ENCODE data around the gene ARHGAP42. TPM values are rescaled to one million over a fixed set of nuclear protein-coding genes. Genes with fewer than 3 reads are reported as not detected.

Gene ARHGAP42
- polyA plus RNA-seq, 4 donors: 25.2 to 34.5 (median 30.0) TPM

DNA sequence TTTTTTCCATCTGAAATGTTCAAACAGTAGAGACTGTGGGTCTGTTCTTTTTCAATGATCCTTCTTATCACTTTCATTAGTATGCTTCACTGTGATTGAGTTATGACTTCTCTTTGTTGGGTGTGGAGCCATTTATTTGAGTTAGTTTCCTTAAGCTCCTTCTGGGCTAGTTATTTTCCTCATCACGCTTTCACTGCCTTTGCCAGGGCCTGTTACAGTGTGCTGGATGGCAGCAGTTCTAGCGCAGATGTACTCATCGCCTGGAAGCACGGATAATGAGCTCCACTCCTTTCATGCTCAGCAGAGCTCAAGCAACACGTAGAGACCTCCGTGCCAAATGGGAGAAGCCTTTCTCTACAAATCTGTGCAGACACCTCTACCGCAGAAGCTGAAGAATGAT is 7.0 kb upstream of the ARHGAP42 start:
- no peak for DNase-seq (ENCODE audit: low read depth in 4 of 4, low spot score in 3 of 4)

DNA sequence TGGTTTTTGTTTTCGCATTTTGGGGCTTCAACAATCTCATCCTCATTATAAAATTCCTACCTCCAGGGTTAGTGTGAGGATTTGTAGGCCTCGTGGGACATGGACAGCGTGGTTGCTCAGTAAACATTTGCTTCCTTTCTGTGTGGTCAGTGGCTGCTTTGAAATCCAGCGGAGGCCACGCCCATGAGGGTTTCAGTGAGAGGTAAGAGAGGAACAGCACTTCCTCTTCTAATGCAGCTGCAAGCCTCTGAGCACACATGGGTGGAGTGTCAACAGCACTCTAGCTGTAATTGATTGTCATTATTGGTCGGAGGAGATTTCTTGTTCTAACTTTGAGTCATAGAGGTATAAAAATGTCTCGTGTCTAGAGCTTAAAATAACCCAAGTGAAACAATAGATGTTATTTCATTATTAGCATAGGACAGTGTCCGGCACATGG is 6.0 kb upstream of the ARHGAP42 start:
- no peak for DNase-seq (ENCODE audit: low read depth in 4 of 4, low spot score in 3 of 4)

- DNase-seq (ENCODE audit: low read depth in 4 of 4, low spot score in 3 of 4): no peak
These were observed 4.7 kb upstream of the ARHGAP42 start for GRCh38 chr11:100682247-100682969.

GRCh38 chr11:100683126-100683525 is 4.0 kb upstream of the ARHGAP42 start:
- DNase-seq (ENCODE audit: low read depth in 4 of 4, low spot score in 3 of 4): no peak

GRCh38 chr11:100684101-100685065 is 2.7 kb upstream of the ARHGAP42 start:
- DNase-seq (ENCODE audit: low read depth in 4 of 4, low spot score in 3 of 4): no peak

DNA sequence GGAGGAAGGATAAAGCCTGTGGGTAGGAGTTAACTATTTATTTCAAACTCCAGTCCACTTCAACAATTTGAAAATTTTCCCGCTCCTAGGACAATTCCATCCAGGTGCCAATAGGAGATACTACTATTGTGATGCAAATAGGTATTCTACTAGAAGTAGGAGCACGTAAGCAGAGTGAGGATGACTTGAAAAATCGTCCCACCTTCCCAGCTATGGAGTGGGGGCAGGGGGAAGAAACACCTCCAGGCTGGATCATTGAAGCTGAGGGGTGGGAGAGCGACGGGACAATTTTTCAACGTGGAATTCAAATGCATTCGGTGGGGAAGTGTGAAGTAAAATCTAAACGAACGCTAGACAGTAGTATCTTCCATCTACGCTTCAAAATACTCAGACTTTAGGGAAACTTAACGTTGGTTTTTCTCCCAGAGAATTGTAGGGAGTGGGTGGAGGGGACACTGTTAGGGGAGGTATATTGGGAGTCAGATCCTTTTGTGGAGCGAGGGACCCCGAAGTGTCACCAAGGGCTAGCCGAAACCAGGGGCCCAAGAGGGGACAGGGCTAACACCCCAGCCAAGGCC is 523 bp upstream of the ARHGAP42 start:
- no peak for DNase-seq (ENCODE audit: low read depth in 4 of 4, low spot score in 3 of 4)

GRCh38 chr11:100687630-100688395 is 725 bp downstream of the ARHGAP42 start:
- peak; percentile 60 to 81 (median 70) for DNase-seq (ENCODE audit: low read depth in 4 of 4, low spot score in 3 of 4)

DNA sequence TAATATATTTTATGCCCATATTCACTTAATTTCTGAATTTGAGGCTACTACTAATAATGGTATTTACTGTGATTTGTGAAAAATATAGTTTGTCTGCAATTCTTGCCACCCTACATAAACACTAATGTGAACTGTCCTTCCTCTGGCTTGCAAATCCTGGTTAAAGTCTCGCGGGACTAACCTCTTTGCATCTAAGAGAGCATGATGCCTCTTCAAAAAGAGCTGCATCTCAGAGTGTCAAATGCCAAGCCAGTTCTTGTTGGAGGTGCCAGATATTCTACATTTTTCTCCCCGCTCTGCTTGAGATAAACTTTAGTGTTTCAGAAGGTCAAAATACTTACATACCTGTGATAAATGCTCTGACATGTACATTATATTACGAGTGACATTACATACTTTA is 2.1 kb downstream of the ARHGAP42 start:
- DNase-seq (ENCODE audit: low read depth in 4 of 4, low spot score in 3 of 4): no peak

DNA sequence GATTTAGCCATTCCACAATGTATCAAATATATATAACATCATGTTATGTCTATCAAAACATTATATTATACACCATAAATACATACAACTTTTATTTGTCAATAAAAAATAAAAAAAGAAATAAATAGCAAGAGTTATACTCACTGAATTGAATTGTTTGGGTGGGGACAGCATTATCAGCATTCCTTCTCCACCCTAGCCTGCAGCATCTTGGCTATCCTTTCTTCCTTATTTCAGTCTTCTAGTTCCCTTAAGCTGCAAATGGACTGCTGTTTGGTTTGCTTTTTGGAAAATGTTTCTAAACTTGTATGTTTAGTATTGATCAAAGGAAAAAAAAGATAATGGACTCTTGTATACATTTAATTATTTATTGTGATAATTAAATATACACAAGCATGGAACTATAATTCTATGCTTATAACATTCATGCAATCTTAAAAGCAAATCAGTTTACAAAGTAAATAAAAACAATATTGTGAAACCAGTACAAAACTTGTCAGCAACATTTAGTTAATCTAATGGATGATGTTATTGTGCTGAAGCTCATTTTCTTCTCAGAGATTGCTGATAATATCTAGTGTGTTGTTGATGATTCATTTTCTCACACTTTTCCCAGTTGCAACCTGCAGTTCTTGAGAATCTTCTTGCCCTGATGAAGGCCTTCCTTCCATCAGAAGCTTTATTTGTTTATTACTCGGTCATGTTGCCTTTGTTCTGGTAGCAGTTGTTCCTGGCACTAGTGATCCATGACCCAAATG is 5.0 kb downstream of the ARHGAP42 start:
- DNase-seq (ENCODE audit: low read depth in 4 of 4, low spot score in 3 of 4): no peak

DNA sequence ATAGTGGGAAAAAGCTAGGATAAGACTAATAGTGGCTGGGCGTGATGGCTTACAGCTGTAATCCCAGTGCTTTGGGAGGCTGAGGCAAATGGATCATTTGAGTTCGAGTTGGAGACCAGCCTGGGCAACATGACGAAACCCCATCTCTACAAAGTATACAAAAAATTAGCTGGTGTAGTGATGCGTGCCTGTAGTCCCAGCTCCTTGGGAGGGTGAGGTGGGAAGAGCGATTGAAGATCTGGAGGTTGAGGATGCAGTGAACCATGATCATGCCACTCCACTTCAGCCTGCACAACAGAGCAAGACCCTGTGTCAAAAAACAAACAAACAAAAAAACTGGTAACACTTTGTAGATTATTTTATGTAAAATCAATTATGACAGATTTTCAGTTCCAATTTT is 8.8 kb downstream of the ARHGAP42 start:
- DNase-seq (ENCODE audit: low read depth in 4 of 4, low spot score in 3 of 4): no peak

- no peak for DNase-seq (ENCODE audit: low read depth in 4 of 4, low spot score in 3 of 4)
These were observed 16.1 kb downstream of the ARHGAP42 start for GRCh38 chr11:100703139-100703538.

GRCh38 chr11:100703801-100704575 is 16.9 kb downstream of the ARHGAP42 start:
- no peak for DNase-seq (ENCODE audit: low read depth in 4 of 4, low spot score in 3 of 4)

- DNase-seq (ENCODE audit: low read depth in 4 of 4, low spot score in 3 of 4): no peak
These were observed 18.4 kb downstream of the ARHGAP42 start for GRCh38 chr11:100705447-100705846.

DNA sequence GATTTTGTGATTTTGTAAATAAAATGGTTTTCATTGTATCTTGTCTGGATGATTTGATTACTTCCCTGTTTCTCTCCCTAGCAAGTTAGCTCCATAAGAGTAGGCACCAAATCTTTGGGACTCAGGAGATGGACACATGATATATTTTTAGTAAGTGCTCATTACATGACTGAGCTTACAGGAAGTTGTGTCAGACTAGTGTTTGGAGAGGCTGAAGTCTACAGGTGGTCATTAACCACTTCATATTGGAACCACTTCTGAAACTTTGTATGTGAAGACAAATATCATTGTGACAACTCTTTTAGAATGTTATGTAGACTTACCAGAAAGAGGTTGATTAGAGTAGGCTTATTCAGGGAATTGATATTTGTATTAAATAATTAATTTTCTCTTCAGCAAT is 19.1 kb downstream of the ARHGAP42 start:
- DNase-seq (ENCODE audit: low read depth in 4 of 4, low spot score in 3 of 4): no peak

GRCh38 chr11:100709233-100709957 is 22.3 kb downstream of the ARHGAP42 start:
- no peak for DNase-seq (ENCODE audit: low read depth in 4 of 4, low spot score in 3 of 4)

- DNase-seq (ENCODE audit: low read depth in 4 of 4, low spot score in 3 of 4): no peak
These were observed 24.9 kb downstream of the ARHGAP42 start for GRCh38 chr11:100711984-100712383.

GRCh38 chr11:100712583-100712982 is 25.5 kb downstream of the ARHGAP42 start:
- DNase-seq (ENCODE audit: low read depth in 4 of 4, low spot score in 3 of 4): no peak

DNA sequence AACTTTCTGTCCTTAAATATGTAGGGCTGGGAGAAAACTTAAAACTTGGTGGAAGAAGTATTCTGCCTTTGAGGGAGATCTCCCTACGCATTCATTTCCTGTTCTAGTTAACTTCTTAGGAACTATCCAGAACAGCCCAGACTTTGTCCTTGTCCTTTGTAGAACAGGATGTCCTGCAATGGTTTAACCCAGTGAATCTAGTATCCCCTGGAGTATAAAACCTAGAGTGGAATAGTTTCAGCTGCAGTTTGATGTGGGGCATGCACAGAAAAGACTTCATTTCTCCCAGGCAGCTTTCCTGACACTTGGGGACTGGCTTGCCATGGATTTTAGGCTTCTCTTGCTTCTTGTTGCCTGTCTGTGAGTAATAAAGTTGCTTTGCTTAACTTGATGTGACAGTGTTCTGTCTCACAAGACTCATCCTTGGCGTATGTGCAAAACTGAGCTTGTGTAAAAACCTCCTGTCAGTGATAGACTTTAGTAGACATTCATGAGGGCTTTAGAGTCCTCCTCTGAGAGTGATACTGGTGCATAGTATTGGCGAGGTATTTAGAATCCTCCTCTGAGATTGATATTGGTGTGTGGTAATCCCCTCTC is 28.2 kb downstream of the ARHGAP42 start:
- DNase-seq (ENCODE audit: low read depth in 4 of 4, low spot score in 3 of 4): no peak
